Measurements from ENCODE around the gene FLNC. TPM values are rescaled to one million over a fixed set of nuclear protein-coding genes. Genes with fewer than 3 reads are reported as not detected.

The FLNC gene
- total and polyA plus RNA-seq, 2 of the 13 experiments (the other 11 are each of a cell fraction or from before 2014, with no cell fraction given): 0.02 TPM; not detected in 1

DNA sequence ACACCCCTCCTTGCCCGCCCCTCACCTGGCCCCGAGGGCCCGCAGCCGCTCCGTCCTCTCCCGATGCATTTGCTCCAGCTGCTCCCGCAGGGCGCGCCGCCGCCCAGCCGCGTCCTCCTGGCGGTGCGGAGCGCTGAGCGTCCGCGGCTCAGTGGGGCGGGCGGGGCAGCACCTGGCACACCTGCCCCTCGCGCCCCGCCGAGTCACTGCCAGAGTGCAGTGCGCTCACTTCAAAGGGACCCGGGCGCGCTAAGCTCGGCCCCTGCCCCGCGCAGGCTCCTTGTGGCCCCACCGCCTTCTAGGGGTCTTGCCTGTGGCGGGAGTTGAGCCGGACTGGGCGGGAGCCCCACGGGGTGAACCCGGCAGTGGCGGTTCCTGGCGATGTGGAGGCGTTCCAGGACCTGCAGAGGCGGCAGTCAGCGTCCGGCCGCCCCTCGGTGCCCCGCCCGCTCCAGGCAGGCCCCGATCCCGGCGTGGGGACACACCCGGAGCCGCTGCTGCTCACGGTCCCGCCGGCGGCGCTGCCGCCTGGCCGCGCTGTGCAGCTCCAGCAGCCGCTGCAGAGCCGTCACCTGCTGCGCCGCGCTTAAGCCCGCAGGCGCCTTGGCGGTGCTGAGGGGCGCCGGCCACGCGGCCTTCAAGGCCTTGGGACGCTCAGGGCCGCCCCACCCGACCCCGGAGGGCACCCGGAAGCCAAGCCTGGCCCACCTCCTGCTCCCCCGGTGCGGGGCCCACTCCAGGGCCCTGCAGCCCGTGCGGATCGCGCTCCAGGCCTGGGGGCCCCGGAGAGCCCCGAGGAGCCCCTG lies 39.1 kb downstream of the FLNC start (continued):
- TF ChIP-seq, protein P1, sequence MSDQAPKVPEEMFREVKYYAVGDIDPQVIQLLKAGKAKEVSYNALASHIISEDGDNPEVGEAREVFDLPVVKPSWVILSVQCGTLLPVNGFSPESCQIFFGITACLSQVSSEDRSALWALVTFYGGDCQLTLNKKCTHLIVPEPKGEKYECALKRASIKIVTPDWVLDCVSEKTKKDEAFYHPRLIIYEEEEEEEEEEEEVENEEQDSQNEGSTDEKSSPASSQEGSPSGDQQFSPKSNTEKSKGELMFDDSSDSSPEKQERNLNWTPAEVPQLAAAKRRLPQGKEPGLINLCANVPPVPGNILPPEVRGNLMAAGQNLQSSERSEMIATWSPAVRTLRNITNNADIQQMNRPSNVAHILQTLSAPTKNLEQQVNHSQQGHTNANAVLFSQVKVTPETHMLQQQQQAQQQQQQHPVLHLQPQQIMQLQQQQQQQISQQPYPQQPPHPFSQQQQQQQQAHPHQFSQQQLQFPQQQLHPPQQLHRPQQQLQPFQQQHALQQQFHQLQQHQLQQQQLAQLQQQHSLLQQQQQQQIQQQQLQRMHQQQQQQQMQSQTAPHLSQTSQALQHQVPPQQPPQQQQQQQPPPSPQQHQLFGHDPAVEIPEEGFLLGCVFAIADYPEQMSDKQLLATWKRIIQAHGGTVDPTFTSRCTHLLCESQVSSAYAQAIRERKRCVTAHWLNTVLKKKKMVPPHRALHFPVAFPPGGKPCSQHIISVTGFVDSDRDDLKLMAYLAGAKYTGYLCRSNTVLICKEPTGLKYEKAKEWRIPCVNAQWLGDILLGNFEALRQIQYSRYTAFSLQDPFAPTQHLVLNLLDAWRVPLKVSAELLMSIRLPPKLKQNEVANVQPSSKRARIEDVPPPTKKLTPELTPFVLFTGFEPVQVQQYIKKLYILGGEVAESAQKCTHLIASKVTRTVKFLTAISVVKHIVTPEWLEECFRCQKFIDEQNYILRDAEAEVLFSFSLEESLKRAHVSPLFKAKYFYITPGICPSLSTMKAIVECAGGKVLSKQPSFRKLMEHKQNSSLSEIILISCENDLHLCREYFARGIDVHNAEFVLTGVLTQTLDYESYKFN (CRISPR knock-in tag; conservative IDR thresholded peaks at IDR 0.05): no peak
- TF ChIP-seq ESRRA (CRISPR knock-in tag; IDR thresholded peaks at IDR 0.05; ENCODE audit: low read depth): peak; percentile 52; the same call in 1 of the 2 replicates
- TF ChIP-seq AGO2 (optimal IDR thresholded peaks at IDR 0.05; ENCODE audit: low read depth, low read length): peak; percentile 65
- no peak for TF ChIP-seq ZIK1 (CRISPR knock-in tag; IDR thresholded peaks at IDR 0.05; ENCODE audit: borderline replicate concordance, low read depth)
- no peak for TF ChIP-seq POGZ (CRISPR knock-in tag; IDR thresholded peaks at IDR 0.05)
- TF ChIP-seq SALL2 (CRISPR knock-in tag; IDR thresholded peaks at IDR 0.05): no peak
- TF ChIP-seq ZNF549 (CRISPR knock-in tag; IDR thresholded peaks at IDR 0.05): no peak
- TF ChIP-seq BCL6 (CRISPR knock-in tag; IDR thresholded peaks at IDR 0.05): no peak; the same call in none of the 2 replicates
- TF ChIP-seq, protein P2, sequence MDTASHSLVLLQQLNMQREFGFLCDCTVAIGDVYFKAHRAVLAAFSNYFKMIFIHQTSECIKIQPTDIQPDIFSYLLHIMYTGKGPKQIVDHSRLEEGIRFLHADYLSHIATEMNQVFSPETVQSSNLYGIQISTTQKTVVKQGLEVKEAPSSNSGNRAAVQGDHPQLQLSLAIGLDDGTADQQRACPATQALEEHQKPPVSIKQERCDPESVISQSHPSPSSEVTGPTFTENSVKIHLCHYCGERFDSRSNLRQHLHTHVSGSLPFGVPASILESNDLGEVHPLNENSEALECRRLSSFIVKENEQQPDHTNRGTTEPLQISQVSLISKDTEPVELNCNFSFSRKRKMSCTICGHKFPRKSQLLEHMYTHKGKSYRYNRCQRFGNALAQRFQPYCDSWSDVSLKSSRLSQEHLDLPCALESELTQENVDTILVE (CRISPR knock-in tag; IDR thresholded peaks at IDR 0.05): peak; percentile 18; the same call in 1 of the 2 replicates
- TF ChIP-seq ZNF614 (CRISPR knock-in tag; IDR thresholded peaks at IDR 0.05; ENCODE audit: borderline replicate concordance): no peak
